Suprapubic skin (tissue), 4 donors: Measurements from ENCODE around the gene NYAP2. TPM values are rescaled to one million over a fixed set of nuclear protein-coding genes. Genes with fewer than 3 reads are reported as not detected.

Experiments used
- DNase-seq, 2 donors: peaks; one replicate each; pipeline ENCODE4 v3.0.0-alpha.2; 2019; ENCODE audit warnings: low spot score in 2 of 2
- H3K27ac ChIP-seq: fragments of 200-600 bp; sonication (generic); one replicate; pipeline ENCODE4 v1.5.1; 2019
- H3K27me3 ChIP-seq: fragments of 200-600 bp; sonication (generic); one replicate; pipeline ENCODE4 v1.5.1; 2019
- H3K36me3 ChIP-seq: fragments of 200-600 bp; sonication (generic); one replicate; pipeline ENCODE4 v1.5.1; 2019
- H3K4me1 ChIP-seq: fragments of 200-600 bp; sonication (generic); one replicate; pipeline ENCODE4 v1.5.1; 2019
- H3K4me3 ChIP-seq: fragments of 200-600 bp; sonication (generic); one replicate; pipeline ENCODE4 v1.5.1; 2019; ENCODE audit warnings: mild to moderate bottlenecking
- H3K9me3 ChIP-seq: fragments of 200-600 bp; sonication (generic); one replicate; pipeline ENCODE4 v1.5.1; 2019
- EP300 ChIP-seq: sonication (generic); formaldehyde crosslinking; IDR thresholded peaks from one replicate; pipeline ENCODE4 v1.6.1; 2017; ENCODE audit warnings: antibody characterized with exemption
- POLR2A ChIP-seq, 2 donors: fragments of 450-650 bp; IDR thresholded peaks; one replicate each; pipeline ENCODE4 v1.6.1; 2017; ENCODE audit warnings: antibody characterized with exemption in 2 of 2, mild to moderate bottlenecking in 2 of 2, moderate library complexity in 2 of 2
- POLR2AphosphoS5 ChIP-seq, 3 donors: sonication (generic); formaldehyde crosslinking; IDR thresholded peaks; one replicate each; pipeline ENCODE4 v1.6.1; 2017; ENCODE audit warnings: antibody characterized with exemption in 3 of 3
- WGBS: methylation state at CpG from one replicate; pipeline ENCODE4 v1.1.5; 2018; 5-methylcytosine and 5-hydroxymethylcytosine counted together
- total RNA-seq, 4 donors: library from RNA; depleted of rRNA; stranded (reverse); fragments of >200 nt; gene quantifications; one replicate each; pipeline ENCODE4 v1.1.0, GENCODE V29; 2016
- TF ChIP-seq, protein P1 (sequence below), 2 donors: fragments of 200-600 bp in 1 of 2; fragments of 450-650 bp in 1 of 2; sonication (generic) in 1 of 2; IDR thresholded peaks; one replicate each; pipeline ENCODE4 v1.5.1; 2016 to 2019; ENCODE audit warnings: antibody characterized with exemption in 2 of 2, mild to moderate bottlenecking in 1 of 2, moderate library complexity in 1 of 2

The NYAP2 gene
- total RNA-seq, 4 donors from 2014 or later: 0.11 TPM; not detected in 3

DNA sequence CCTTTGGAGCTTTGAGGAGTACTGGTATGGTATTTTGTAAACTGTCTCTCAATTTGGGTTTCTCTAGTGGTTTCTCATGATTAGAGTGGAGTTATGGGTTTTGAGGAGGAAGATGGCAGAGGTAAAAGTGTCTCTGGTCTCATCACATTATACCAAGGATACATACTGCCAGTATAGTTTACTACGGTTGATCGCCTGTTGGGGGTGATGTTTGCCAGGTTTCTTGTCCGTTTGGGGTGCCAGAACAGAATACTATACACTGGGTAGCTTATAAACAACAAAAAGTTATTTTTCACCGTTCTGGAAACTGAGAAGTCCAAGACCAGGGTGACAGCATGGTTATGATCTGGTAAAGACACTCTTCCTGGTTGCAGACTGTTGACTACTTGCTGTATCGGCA lies 293.7 kb downstream of the NYAP2 start:
- 90% methylated on average over 4 of the region's 5 CpGs for WGBS
- H3K36me3 ChIP-seq: no peaks in the 10 kb centered on the region
- H3K4me1 ChIP-seq: no peaks in the 10 kb centered on the region
- H3K27ac ChIP-seq: no peak overlapping the region
- H3K4me3 ChIP-seq: no peak overlapping the region
- TF ChIP-seq, protein P1, sequence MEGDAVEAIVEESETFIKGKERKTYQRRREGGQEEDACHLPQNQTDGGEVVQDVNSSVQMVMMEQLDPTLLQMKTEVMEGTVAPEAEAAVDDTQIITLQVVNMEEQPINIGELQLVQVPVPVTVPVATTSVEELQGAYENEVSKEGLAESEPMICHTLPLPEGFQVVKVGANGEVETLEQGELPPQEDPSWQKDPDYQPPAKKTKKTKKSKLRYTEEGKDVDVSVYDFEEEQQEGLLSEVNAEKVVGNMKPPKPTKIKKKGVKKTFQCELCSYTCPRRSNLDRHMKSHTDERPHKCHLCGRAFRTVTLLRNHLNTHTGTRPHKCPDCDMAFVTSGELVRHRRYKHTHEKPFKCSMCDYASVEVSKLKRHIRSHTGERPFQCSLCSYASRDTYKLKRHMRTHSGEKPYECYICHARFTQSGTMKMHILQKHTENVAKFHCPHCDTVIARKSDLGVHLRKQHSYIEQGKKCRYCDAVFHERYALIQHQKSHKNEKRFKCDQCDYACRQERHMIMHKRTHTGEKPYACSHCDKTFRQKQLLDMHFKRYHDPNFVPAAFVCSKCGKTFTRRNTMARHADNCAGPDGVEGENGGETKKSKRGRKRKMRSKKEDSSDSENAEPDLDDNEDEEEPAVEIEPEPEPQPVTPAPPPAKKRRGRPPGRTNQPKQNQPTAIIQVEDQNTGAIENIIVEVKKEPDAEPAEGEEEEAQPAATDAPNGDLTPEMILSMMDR (IDR thresholded peaks at IDR 0.05): no peak
- no peak for TF ChIP-seq POLR2A (IDR thresholded peaks at IDR 0.05)
- TF ChIP-seq EP300: no peak
- no peak for TF ChIP-seq POLR2AphosphoS5 (IDR thresholded peaks at IDR 0.05)
- no peaks in the 10 kb centered on the region for H3K9me3 ChIP-seq
- H3K27me3 ChIP-seq: no peaks in the 10 kb centered on the region
- DNase-seq: no peak

DNA sequence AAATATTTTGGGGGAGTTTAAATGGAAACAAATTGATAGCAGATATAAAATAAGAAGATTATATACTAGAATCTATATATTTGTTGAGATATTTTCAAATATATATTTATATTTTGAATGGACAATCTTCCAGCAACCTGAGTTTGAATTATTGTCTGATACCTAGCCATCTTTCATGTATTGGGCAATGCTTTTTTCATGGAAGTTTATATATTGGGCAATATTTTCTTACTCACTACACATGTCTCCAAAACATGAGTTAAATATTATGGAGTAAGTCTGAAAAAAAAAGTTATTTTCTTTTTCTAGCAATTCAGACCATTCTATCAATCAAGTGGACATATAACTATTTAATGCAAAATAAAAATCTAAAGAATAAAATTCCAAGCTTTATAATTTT lies 295.2 kb downstream of the NYAP2 start:
- H3K4me1 ChIP-seq: no peaks in the 10 kb centered on the region
- TF ChIP-seq POLR2AphosphoS5 (IDR thresholded peaks at IDR 0.05) (no peak), EP300 (no peak), POLR2A (IDR thresholded peaks at IDR 0.05) (no peak)
- TF ChIP-seq, protein P1 (IDR thresholded peaks at IDR 0.05): no peak
- no peaks in the 10 kb centered on the region for H3K27me3 ChIP-seq
- no peak for DNase-seq
- H3K36me3 ChIP-seq: no peaks in the 10 kb centered on the region
- H3K4me3 ChIP-seq: no peak overlapping the region
- H3K27ac ChIP-seq: no peak overlapping the region
- no peaks in the 10 kb centered on the region for H3K9me3 ChIP-seq

DNA sequence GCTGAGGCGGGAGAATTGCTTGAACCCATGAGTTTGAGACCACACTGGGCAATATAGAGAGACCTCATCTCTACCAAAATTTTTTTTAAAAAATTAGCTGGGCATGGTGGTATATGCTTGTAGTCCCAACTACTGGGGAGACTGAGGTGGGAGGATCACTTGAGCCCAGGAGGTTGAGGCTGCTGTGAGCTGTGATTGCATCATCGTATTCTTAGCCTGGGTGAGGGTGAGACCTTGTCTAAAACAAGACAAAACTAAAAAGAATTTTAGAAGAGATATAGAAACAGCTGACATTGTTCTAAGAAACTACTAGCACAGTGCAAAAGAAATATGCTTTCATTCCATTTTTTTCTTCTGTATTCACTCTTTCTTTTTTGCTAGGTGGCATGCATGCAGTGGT lies 298.4 kb downstream of the NYAP2 start:
- Histone ChIP-seq H3K9me3 (no peaks in the 10 kb centered on the region), H3K36me3 (no peaks in the 10 kb centered on the region), H3K4me1 (no peaks in the 10 kb centered on the region), H3K27ac (no peak overlapping the region), H3K27me3 (no peaks in the 10 kb centered on the region), H3K4me3 (no peak overlapping the region)
- DNase-seq: no peak
- 95% methylated on average over 2 of the region's 2 CpGs for WGBS
- no peak for TF ChIP-seq EP300
- TF ChIP-seq, protein P1 (IDR thresholded peaks at IDR 0.05): no peak
- TF ChIP-seq POLR2AphosphoS5 (IDR thresholded peaks at IDR 0.05): no peak
- TF ChIP-seq POLR2A (IDR thresholded peaks at IDR 0.05): no peak
